GM18508 (cell line): Measurements from ENCODE around the gene CHRNA10.
"Not testable (repeated sequence)": the region's sequence is repeated elsewhere in the genome, so short reads cannot be mapped to it uniquely, and the experiment has no call there.

ENCODE experiments used
- ATAC-seq: cut with Tn5 transposase; IDR thresholded peaks from one replicate; pipeline ENCODE4 v1.9.1; 2021; ENCODE audit warnings: moderate number of reproducible peaks; ENCODE audit not compliant: insufficient read depth, unreplicated experiment

The CHRNA10 gene

GRCh38 chr11:3666023-3666530, 5.1 kb downstream of the CHRNA10 start:
- ATAC-seq: no peak

GRCh38 chr11:3665336-3666022, 5.7 kb downstream of the CHRNA10 start:
- no peak for ATAC-seq

GRCh38 chr11:3664032-3664630, 7.1 kb downstream of the CHRNA10 start:
- no peak for ATAC-seq

- ATAC-seq: no peak
Measured at GRCh38 chr11:3662856-3663255, 8.3 kb downstream of the CHRNA10 start.

GRCh38 chr11:3660960-3661359, 10.2 kb downstream of the CHRNA10 start:
- ATAC-seq: no peak

GRCh38 chr11:3659595-3660515, 11.3 kb downstream of the CHRNA10 start:
- ATAC-seq: no peak

GRCh38 chr11:3658252-3658651, 12.9 kb downstream of the CHRNA10 start:
- no peak for ATAC-seq

- not testable (repeated sequence) for ATAC-seq
Measured at GRCh38 chr11:3657331-3657730, 13.9 kb downstream of the CHRNA10 start.

GRCh38 chr11:3655547-3655946, 15.6 kb downstream of the CHRNA10 start:
- no peak for ATAC-seq

GRCh38 chr11:3652514-3652913, 18.7 kb downstream of the CHRNA10 start:
- not testable (repeated sequence) for ATAC-seq

GRCh38 chr11:3649374-3649773, 21.8 kb downstream of the CHRNA10 start:
- not testable (repeated sequence) for ATAC-seq

GRCh38 chr11:3648843-3649242, 22.3 kb downstream of the CHRNA10 start:
- not testable (repeated sequence) for ATAC-seq

GRCh38 chr11:3645552-3645951, 25.6 kb downstream of the CHRNA10 start:
- no peak for ATAC-seq

- ATAC-seq: no peak
Measured at GRCh38 chr11:3644817-3645235, 26.4 kb downstream of the CHRNA10 start, which contains the start of gene ART1. ART1 (plus strand) TSS chr11:3645128; CDS start chr11:3659214, 14,086 bp downstream.

GRCh38 chr11:3643102-3643546, 28.1 kb downstream of the CHRNA10 start:
- not testable (repeated sequence) for ATAC-seq

- no peak for ATAC-seq
Measured at GRCh38 chr11:3642071-3642951, 28.9 kb downstream of the CHRNA10 start.

- no peak for ATAC-seq
Measured at GRCh38 chr11:3641701-3642070, 29.5 kb downstream of the CHRNA10 start, which contains the start of gene ART5. ART5 (minus strand) TSS chr11:3641992; CDS start chr11:3641862, 130 bp downstream.

GRCh38 chr11:3641191-3641590, 30.0 kb downstream of the CHRNA10 start:
- no peak for ATAC-seq

- ATAC-seq: no peak
Measured at GRCh38 chr11:3639841-3640240, 31.3 kb downstream of the CHRNA10 start.

- no peak for ATAC-seq
Measured at GRCh38 chr11:3638513-3638912, 32.7 kb downstream of the CHRNA10 start.
